Activated naive CD8-positive, alpha-beta T cell treated with anti-CD3 and anti-CD28 coated beads, Interleukin-2, amount 50 U/mL, for 24 hours (primary cell): ENCODE measurements around the gene UBE2V1.
"Not testable (repeated sequence)": the region's sequence is repeated elsewhere in the genome, so short reads cannot be mapped to it uniquely, and the experiment has no call there.

Experiments used
- ATAC-seq: fragments of 150-1000 bp; cut with Tn5 transposase; one replicate; pipeline ENCODE4 v1.10.0; 2021
- DNase-seq: peaks from one replicate; pipeline ENCODE4 v3.0.0; 2021
- H3K27ac Mint-ChIP-seq: one replicate; pipeline ENCODE4 v1.8.0; 2021; ENCODE audit warnings: mild to moderate bottlenecking, mixed read lengths
- H3K27me3 Mint-ChIP-seq: one replicate; pipeline ENCODE4 v1.8.0; 2021; ENCODE audit warnings: mixed read lengths
- H3K36me3 Mint-ChIP-seq: one replicate; pipeline ENCODE4 v1.8.0; 2021; ENCODE audit warnings: low read depth, mixed read lengths
- H3K4me1 Mint-ChIP-seq: one replicate; pipeline ENCODE4 v1.8.0; 2021; ENCODE audit warnings: mixed read lengths
- H3K4me3 Mint-ChIP-seq: one replicate; pipeline ENCODE4 v1.8.0; 2021; ENCODE audit warnings: mild to moderate bottlenecking, moderate library complexity, mixed read lengths
- H3K9me3 Mint-ChIP-seq: one replicate; pipeline ENCODE4 v1.8.0; 2021; ENCODE audit warnings: mixed read lengths

UBE2V1 gene

GRCh38 chr20:50141811-50142561 is 29.0 kb upstream of the UBE2V1 start:
- Mint-ChIP-seq H3K27ac (no peak overlapping the region), H3K9me3 (no peaks in the 10 kb centered on the region), H3K27me3 (no peaks in the 10 kb centered on the region), H3K4me3 (no peak overlapping the region), H3K36me3 (peaks cover 18% of the 10 kb centered on the region), H3K4me1 (peaks cover 31% of the 10 kb centered on the region)
- DNase-seq (no peak), ATAC-seq (no peak)

- H3K9me3 Mint-ChIP-seq = no peaks in the 10 kb centered on the region
- no peak for DNase-seq
- no peak overlapping the region for H3K4me3 Mint-ChIP-seq
- H3K4me1 Mint-ChIP-seq = peaks cover 26% of the 10 kb centered on the region
- H3K36me3 Mint-ChIP-seq = peaks cover 18% of the 10 kb centered on the region
- H3K27me3 Mint-ChIP-seq = no peaks in the 10 kb centered on the region
- H3K27ac Mint-ChIP-seq = no peak overlapping the region
- no peak for ATAC-seq
Measured at GRCh38 chr20:50141018-50141675, 28.2 kb upstream of the UBE2V1 start.

- no peak overlapping the region for H3K4me3 Mint-ChIP-seq
- no peak overlapping the region for H3K27ac Mint-ChIP-seq
Measured at GRCh38 chr20:50140339-50140859, 27.4 kb upstream of the UBE2V1 start.

GRCh38 chr20:50138479-50139393 is 25.8 kb upstream of the UBE2V1 start:
- ATAC-seq = no peak
- H3K9me3 Mint-ChIP-seq = no peaks in the 10 kb centered on the region
- H3K36me3 Mint-ChIP-seq = peaks cover 24% of the 10 kb centered on the region
- H3K27me3 Mint-ChIP-seq = no peaks in the 10 kb centered on the region
- H3K27ac Mint-ChIP-seq = no peak overlapping the region
- no peak for DNase-seq
- peaks cover 21% of the 10 kb centered on the region for H3K4me1 Mint-ChIP-seq
- no peak overlapping the region for H3K4me3 Mint-ChIP-seq

More at GRCh38 chr20:50140339-50140859, 27.4 kb upstream of the UBE2V1 start:
- H3K36me3 Mint-ChIP-seq = peaks cover 23% of the 10 kb centered on the region
- ATAC-seq (no peak), DNase-seq (no peak)
- H3K27me3 Mint-ChIP-seq = no peaks in the 10 kb centered on the region
- H3K4me1 Mint-ChIP-seq = peaks cover 21% of the 10 kb centered on the region
- H3K9me3 Mint-ChIP-seq = no peaks in the 10 kb centered on the region

- peaks cover 19% of the 10 kb centered on the region for H3K4me1 Mint-ChIP-seq
- H3K27ac Mint-ChIP-seq = no peak overlapping the region
- H3K36me3 Mint-ChIP-seq = peaks cover 25% of the 10 kb centered on the region
- H3K4me3 Mint-ChIP-seq = no peak overlapping the region
- no peak for DNase-seq
- no peaks in the 10 kb centered on the region for H3K9me3 Mint-ChIP-seq
- ATAC-seq = no peak
- no peaks in the 10 kb centered on the region for H3K27me3 Mint-ChIP-seq
Measured at GRCh38 chr20:50138120-50138478, 25.1 kb upstream of the UBE2V1 start.

GRCh38 chr20:50137702-50138101 is 24.8 kb upstream of the UBE2V1 start:
- peaks cover 19% of the 10 kb centered on the region for H3K4me1 Mint-ChIP-seq
- H3K27me3 Mint-ChIP-seq, H3K4me3 Mint-ChIP-seq, H3K9me3 Mint-ChIP-seq, DNase-seq, ATAC-seq, H3K27ac Mint-ChIP-seq: not testable (repeated sequence)
- H3K36me3 Mint-ChIP-seq = peaks cover 21% of the 10 kb centered on the region

GRCh38 chr20:50136822-50137599 is 24.1 kb upstream of the UBE2V1 start:
- Mint-ChIP-seq H3K36me3 (peaks cover 17% of the 10 kb centered on the region), H3K9me3 (no peaks in the 10 kb centered on the region), H3K27ac (no peak overlapping the region), H3K4me3 (no peak overlapping the region), H3K27me3 (no peaks in the 10 kb centered on the region), H3K4me1 (peaks cover 19% of the 10 kb centered on the region)
- DNase-seq (no peak), ATAC-seq (peak; percentile 50)

- Mint-ChIP-seq H3K4me1 (peaks cover 14% of the 10 kb centered on the region), H3K36me3 (peaks cover 18% of the 10 kb centered on the region)
- DNase-seq, ATAC-seq, H3K27me3 Mint-ChIP-seq, H3K4me3 Mint-ChIP-seq, H3K9me3 Mint-ChIP-seq, H3K27ac Mint-ChIP-seq: not testable (repeated sequence)
Measured at GRCh38 chr20:50135157-50135556, 22.2 kb upstream of the UBE2V1 start.

GRCh38 chr20:50133474-50134217 is 20.7 kb upstream of the UBE2V1 start:
- Mint-ChIP-seq H3K27me3 (no peaks in the 10 kb centered on the region), H3K4me3 (no peak overlapping the region), H3K9me3 (no peaks in the 10 kb centered on the region), H3K4me1 (peaks cover 14% of the 10 kb centered on the region), H3K27ac (no peak overlapping the region), H3K36me3 (peaks cover 20% of the 10 kb centered on the region)
- no peak for DNase-seq
- ATAC-seq = no peak

GRCh38 chr20:50133041-50133440 is 20.1 kb upstream of the UBE2V1 start:
- Mint-ChIP-seq H3K4me1 (peaks cover 13% of the 10 kb centered on the region), H3K36me3 (peaks cover 20% of the 10 kb centered on the region), H3K27ac (no peak overlapping the region)

GRCh38 chr20:50130995-50131394 is 18.0 kb upstream of the UBE2V1 start:
- H3K27me3 Mint-ChIP-seq = no peaks in the 10 kb centered on the region
- no peak for ATAC-seq
- no peak overlapping the region for H3K4me3 Mint-ChIP-seq
- H3K36me3 Mint-ChIP-seq = peaks cover 24% of the 10 kb centered on the region
- no peaks in the 10 kb centered on the region for H3K9me3 Mint-ChIP-seq
- H3K27ac Mint-ChIP-seq = peak overlapping the region; percentile 46
- no peak for DNase-seq
- H3K4me1 Mint-ChIP-seq = no peaks in the 10 kb centered on the region

More at GRCh38 chr20:50133041-50133440, 20.1 kb upstream of the UBE2V1 start:
- Mint-ChIP-seq H3K4me3 (no peak overlapping the region), H3K27me3 (no peaks in the 10 kb centered on the region), H3K9me3 (no peaks in the 10 kb centered on the region)
- no peak for ATAC-seq
- no peak for DNase-seq

- no peak overlapping the region for H3K4me3 Mint-ChIP-seq
- no peaks in the 10 kb centered on the region for H3K27me3 Mint-ChIP-seq
- ATAC-seq (no peak), DNase-seq (no peak)
- H3K4me1 Mint-ChIP-seq = no peaks in the 10 kb centered on the region
- H3K36me3 Mint-ChIP-seq = peaks cover 20% of the 10 kb centered on the region
- H3K27ac Mint-ChIP-seq = no peak overlapping the region
- H3K9me3 Mint-ChIP-seq = no peaks in the 10 kb centered on the region
Measured at GRCh38 chr20:50130356-50130723, 17.4 kb upstream of the UBE2V1 start.

GRCh38 chr20:50129662-50130355 is 16.9 kb upstream of the UBE2V1 start:
- H3K4me3 Mint-ChIP-seq = no peak overlapping the region
- DNase-seq (no peak), ATAC-seq (peak; percentile 39)
- H3K4me1 Mint-ChIP-seq = no peaks in the 10 kb centered on the region
- peaks cover 23% of the 10 kb centered on the region for H3K36me3 Mint-ChIP-seq
- no peak overlapping the region for H3K27ac Mint-ChIP-seq
- H3K9me3 Mint-ChIP-seq = no peaks in the 10 kb centered on the region
- no peaks in the 10 kb centered on the region for H3K27me3 Mint-ChIP-seq
